GM12801 (cell line): ENCODE data around the gene PKD1L1.

Experiments
- TF ChIP-seq, protein P1 (sequence below): IDR thresholded peaks from one replicate; pipeline ENCODE4 v1.5.1; 2011; ENCODE audit warnings: control low read depth; ENCODE audit not compliant: insufficient read length; ENCODE audit errors: extremely low read depth

PKD1L1 gene

DNA sequence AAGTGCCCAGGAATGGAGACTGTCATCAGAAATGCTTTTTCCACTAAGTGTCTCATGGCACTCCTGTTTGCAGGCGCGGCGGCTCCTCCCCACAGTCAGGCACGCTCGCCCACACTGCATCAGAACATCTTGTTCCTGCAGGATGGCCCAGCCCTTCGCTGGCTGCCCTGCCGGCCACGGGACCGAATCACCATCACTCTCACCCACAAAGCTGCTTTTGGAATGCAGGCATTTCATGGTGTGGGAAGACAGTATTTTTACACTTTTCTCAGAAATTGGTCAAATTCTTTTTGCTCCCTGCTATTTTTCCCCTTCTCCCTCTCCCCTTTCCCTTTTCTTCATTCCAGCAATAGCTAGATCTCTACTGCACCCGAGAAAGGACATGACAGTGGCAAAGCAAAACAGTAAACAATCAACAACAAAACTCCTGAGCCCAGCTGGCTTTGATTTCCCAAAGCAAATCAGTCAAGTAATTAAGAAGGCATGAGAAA is 190.3 kb downstream of the PKD1L1 start:
- TF ChIP-seq, protein P1, sequence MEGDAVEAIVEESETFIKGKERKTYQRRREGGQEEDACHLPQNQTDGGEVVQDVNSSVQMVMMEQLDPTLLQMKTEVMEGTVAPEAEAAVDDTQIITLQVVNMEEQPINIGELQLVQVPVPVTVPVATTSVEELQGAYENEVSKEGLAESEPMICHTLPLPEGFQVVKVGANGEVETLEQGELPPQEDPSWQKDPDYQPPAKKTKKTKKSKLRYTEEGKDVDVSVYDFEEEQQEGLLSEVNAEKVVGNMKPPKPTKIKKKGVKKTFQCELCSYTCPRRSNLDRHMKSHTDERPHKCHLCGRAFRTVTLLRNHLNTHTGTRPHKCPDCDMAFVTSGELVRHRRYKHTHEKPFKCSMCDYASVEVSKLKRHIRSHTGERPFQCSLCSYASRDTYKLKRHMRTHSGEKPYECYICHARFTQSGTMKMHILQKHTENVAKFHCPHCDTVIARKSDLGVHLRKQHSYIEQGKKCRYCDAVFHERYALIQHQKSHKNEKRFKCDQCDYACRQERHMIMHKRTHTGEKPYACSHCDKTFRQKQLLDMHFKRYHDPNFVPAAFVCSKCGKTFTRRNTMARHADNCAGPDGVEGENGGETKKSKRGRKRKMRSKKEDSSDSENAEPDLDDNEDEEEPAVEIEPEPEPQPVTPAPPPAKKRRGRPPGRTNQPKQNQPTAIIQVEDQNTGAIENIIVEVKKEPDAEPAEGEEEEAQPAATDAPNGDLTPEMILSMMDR = no peak

DNA sequence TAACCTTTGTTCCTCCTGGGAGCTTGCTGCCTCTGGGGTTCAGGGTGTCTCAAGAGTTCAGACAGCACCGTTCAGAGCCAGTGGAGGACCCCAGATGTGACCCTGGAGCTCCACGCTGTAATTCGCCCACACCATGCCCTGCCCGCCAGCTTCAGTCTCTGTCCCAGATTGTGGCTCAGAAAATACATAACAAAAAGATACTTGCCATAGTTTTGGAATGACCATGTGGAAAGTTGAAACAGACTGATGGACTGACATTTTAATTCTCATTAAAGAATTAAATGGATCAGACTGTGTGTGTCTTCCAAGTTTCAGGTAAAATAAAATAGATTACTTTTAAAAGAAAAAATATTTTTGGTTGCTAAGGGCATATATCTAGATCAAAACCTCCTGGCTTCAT is 191.6 kb downstream of the PKD1L1 start:
- TF ChIP-seq, protein P1 = no peak

DNA sequence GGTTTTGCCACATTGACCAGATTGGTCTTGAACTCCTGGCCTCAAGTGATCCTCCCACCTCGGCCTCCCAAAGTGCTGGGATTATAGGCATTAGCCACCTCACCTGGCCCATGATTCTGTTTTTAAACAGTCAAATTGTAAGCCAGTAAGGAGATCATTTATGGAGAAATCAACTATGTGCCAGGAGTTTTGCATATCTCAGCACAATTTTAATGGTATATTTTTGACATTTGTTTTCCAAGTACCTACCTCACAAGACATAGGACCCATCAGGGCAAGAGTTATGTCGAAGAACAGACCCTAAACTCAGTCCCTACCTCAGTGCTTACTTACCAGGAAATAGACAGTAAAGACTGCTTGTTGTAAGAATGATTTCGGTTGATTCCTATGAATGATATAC is 193.0 kb downstream of the PKD1L1 start:
- TF ChIP-seq, protein P1 = no peak

DNA sequence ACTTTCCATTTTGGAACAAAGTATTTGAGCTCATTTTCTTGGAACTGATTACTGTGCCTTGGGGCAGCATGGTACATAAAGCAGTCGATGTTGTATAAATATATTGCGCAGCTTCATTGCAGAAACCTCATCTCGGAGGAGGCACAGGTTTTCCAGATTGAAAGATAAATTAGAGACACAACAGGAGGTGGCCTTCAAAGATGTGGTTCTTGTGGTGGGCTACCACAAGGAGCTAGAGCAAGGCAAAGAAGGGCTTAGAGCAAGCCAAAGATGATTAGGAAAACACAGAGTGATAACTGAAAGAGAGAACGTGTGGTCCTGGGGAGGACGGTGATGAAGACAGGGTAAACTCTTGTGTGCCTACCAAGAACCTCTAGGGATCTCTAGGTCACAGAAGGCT is 197.2 kb downstream of the PKD1L1 start:
- TF ChIP-seq, protein P1 = no peak

DNA sequence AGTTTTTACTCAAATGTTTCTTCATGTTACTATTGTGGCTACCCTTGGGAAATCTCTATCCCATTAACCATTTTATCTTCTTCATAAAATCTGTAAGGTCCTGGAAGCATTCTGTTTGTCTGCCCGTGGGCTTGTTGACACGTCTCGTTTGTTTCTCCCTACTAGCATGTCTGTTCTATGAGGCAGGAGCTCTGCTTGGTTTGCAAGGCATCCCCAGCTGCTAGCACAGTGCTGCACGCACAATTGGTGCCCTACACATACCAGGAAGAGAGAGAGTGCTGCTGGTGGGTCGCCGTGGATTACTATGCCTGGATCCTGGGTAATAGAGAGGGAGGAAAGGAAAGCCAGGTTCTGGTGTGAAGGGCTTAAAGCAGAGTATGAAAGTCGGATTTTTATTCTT is 200.2 kb downstream of the PKD1L1 start:
- TF ChIP-seq, protein P1 = no peak

DNA sequence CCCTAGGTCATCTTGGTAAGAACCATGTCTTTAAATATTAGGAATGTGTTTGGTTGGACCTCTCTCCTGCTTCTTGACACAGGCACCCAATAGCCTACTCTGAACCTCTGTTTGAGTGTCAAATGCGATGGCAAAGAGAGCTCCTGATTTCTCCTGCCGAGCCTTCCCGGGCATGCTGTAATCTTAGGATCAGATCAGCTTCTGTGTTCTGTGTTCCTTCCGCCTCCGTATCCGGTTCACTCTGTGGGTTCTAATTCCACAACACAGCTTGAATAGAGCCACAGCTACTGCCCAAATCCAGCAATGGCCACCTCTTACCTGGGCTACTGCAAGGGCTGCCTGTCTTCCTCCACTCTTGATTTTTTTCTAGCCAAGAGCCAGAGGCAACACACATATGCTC is 201.1 kb downstream of the PKD1L1 start:
- TF ChIP-seq, protein P1 = no peak

DNA sequence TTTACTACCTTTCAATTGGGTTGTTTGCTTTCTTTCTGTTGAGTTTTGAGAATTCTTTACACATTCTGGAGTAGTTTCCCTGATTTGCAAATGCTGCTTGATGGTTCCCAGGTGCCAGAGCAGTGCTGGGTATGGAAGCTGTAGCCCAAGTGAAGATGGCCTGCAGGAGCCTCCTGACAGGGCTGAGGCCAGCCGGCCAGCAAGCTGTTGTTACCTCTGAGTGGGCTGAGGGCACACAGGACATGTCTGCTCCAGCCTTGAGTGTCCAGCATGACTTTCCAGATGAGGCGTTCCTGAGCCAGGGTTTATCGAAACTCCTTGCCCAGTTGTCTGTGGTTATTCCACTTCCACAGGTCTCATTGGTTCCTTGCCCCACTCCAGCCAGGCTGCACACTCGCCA is 201.8 kb downstream of the PKD1L1 start:
- TF ChIP-seq, protein P1 = no peak

DNA sequence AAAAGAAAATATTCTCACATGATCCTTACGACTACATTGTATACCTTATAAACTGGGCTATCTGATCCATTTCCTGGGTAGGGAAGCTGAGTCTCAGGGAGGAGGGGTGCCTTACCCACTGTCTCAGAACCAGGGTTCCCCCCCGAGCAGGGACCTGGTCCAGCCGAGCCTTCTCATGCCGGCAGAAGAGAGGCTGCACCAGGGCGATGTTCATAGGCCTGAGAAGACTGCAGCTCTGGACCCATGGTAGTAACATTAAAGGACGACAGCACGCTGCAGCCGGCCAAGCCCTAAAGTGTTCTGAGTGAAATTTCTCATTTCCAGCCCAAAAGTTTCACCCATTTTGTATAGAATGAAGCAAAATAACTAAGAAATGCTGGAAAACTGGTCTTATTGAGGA is 203.4 kb downstream of the PKD1L1 start:
- TF ChIP-seq, protein P1 = no peak
